GM21529 (cell line): ENCODE measurements around the gene VAV1.
A peak's percentile ranks its signal among the peaks of the same experiment; 100 is the strongest.
"Not testable (repeated sequence)": the region's sequence is repeated elsewhere in the genome, so short reads cannot be mapped to it uniquely, and the experiment has no call there.

Experiments used
- ATAC-seq: cut with Tn5 transposase; IDR thresholded peaks from one replicate; pipeline ENCODE4 v1.9.1; 2021; ENCODE audit not compliant: unreplicated experiment

The VAV1 gene

GRCh38 chr19:6779206-6779605 lies 6.7 kb downstream of the VAV1 start:
- ATAC-seq = no peak

DNA sequence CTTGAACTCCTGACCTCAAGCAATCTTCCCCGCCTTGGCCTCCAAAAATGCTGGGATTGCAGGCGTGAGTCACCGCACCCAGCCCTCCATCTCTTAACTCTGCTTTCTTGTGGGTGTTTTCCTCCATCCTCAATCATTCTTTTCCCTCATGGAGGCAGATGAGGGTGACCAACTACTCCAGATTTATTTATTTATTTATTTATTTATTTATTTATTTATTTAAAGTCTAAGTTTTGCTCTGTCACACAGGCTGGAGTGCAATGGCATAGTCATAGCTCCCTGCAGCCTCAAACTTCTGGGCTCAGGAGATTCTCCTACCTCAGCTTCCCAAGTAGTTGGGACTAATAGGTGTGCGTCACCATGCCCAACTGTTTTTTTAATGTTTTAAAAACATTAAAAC lies 14.9 kb downstream of the VAV1 start:
- no peak for ATAC-seq

- no peak for ATAC-seq
These were observed 16.4 kb downstream of the VAV1 start for GRCh38 chr19:6788896-6789295.

DNA sequence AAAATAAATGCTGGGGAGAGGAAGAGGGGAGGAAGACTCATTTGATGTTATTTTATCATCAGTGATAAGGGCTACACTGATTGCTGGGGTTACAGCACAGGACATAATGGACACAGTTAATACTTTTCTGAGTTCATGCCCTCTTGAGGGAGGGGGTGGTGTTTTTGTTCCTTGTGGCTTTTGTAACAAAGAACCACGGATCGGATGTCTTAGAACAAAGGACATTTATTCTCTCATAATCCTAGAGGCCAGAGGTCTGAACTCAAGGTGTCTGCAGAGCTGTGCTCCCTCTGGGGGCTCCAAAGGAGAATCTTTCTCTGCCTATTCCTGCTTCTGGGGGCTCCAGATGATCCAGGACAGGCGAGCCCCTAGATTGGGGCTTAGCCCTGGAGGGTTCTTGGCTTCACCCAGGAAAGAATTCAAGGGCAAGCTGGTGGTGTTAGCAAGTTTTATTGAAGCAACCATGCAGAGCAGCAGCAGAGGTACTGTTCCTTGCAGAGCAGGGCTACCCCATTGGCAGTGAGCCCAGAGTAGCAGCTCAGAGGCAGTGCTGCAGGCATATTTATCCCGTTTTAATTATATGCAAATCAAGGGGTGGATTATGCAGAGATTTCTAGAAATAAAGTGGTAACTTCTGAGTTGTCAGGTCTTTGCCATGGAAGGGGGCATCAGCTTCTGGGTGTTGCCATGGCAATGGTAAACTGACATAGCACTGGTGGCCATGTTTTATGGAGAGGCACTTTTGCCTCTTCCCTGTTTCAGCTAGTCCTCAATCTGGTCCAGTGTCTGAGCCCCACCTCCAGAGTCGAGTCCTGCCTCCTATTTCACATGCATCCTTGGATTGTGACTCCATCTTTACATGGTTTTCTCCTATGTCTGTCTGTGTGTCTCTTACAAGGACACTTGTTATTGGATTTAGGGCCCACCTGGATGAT lies 18.0 kb downstream of the VAV1 start:
- ATAC-seq = no peak

DNA sequence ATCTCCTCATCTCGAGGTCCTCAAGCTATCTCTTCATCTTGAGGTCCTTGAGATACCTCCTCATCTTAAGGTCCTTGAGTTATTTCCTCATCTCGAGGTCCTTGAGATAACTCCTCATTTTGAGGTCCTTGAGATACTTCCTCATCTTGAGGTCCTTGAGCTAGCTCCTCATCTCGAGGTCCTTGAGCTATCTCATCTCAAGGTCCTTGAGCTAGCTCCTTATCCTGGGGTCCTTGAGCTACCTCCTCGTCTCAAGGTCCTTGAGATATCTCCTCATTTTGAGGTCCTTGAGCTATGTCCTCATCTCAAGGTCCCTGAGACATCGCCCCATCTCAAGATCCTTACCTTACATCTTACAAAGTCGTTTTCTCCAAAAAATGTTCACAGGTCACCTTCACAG lies 18.7 kb downstream of the VAV1 start:
- no peak for ATAC-seq

GRCh38 chr19:6793411-6793810 lies 20.9 kb downstream of the VAV1 start:
- no peak for ATAC-seq

GRCh38 chr19:6793973-6794372 lies 21.5 kb downstream of the VAV1 start:
- ATAC-seq = no peak

GRCh38 chr19:6794686-6795431 lies 22.4 kb downstream of the VAV1 start:
- ATAC-seq = no peak

DNA sequence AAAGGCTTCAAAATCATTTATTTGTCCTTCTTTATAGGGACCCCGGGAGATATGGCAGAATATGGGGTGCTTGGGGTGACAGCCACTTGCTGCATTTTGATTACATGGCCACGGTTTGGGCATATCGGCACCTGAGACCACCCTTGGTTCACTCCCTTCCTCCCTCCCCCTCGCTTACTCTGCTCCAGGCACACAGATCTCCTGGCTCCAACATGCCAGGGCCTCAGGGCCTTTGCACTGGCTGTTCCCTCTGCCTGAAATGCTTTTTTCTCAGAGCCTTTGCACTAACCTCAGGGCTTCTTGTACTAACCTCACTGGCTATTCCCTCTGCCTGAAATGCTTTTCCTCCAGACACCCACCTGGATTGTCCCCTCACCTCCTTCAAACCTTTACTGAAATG lies 23.8 kb downstream of the VAV1 start:
- ATAC-seq = no peak

- no peak for ATAC-seq
These were observed 25.1 kb downstream of the VAV1 start for GRCh38 chr19:6797646-6798045.

DNA sequence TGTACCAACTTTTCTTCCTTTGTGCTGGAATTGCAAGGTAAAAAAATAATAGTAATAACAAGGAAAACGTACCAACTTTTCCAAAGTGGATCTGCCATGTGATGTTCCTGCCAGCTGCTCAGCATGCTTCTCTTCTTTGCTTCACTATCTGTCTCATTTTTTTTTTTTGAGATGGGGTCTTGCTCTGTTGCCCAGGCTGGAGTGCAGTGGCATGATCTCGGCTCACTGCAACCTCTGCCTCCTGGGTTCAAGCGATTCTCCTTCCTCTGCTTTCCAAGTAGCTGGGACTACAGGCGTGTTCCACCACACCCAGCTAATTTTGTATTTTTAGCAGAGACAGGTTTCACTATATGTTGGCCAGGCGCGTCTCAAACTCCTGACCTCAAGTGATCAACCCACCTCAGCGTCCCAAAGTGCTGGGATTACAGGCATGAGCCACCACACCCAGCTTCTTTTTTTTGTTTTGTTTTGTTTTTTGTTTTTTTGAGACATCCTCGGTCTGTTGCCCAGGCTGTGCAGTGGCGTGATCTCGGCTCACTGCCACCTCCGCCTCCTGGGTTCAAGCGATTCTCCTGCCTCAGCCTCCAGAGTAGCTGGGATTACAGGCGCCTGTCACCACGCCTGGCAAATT lies 27.8 kb downstream of the VAV1 start:
- not testable (repeated sequence) for ATAC-seq

DNA sequence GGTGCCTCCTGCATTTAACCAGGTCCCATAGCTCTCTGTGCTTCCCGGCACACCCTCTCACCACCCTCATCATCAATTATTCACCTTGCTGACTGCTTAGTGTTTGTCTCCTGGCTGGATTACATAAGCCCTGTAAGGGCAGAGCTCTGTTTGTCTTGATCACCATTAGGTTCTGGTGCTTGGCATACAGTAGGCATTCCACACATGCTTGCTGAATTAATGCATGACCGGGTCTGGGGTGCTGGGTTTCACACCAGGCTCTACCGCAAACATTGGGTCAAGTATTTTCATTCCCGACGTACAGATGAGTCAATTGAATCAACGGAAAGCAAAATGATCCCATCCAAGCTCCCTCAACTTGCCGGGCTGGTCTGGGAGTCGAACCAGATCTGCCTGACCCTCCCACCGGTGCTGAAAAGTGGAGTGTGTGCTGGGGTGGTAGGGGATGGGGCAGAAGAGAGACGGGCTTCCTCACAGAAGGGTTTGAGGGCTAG lies 28.5 kb downstream of the VAV1 start:
- ATAC-seq = peak; percentile 2

DNA sequence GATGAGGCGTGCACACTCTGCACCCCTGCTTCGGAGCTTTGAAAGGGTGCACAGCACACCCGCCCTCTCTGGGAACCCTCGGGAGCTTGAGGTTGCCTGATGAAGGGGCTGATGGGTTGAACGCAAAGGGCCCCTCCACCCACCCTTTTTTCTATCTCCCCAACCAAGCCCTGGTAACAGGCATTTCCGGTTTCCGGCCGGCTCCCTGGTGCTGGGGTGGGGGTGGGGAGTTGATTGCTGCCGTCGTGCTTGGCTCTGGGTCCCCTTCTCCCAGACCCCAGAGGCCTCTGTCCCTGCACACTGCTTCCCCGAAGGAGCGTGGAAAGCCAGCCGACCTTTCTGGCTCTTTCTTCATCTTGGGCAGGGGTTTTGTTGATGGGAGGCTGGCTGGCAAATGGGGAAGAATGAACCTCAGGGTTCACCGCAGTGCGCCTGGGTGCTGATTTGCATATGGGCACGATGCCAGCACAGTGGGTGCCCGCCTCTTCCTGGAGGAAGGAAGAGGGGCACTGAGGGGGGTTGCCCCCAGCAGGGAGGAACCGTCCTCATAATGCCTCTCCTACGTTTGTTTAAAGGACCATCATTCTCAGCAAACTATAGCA lies 29.1 kb downstream of the VAV1 start:
- peak; percentile 46 for ATAC-seq

DNA sequence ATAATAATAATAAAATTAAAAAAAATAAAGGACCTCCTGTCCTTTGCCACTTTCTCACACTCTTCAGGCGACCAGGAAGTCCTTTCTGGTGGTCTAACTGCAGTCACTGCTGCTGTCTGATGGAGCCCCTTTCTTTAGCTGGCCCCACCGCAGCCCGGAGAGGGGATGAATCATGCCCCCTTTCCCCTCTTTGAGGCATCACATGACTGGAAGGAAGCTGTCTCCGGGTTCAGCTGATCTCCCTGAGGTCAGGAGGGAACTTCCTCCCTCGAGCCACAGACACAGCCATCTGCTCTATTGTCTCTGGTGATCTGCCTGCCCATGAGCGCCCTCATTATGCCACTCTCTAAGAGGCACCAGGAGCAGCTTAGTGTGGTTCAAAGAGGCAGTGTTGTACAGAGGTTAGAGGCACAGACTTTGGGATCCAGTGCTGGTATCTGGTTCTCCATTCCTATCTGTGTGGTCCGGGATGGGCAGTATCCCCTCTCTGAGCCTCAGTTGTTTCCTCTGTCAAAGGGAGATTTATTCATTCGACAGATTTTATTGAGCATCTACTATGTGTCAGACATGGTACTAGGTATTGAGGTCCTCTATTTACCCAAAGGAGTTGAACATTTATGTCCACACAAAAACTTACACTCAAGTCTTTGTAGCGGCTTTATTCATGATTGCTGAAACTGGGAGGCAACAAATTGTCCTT lies 30.0 kb downstream of the VAV1 start:
- ATAC-seq = peak; percentile 47

GRCh38 chr19:6803036-6803404 lies 30.5 kb downstream of the VAV1 start:
- ATAC-seq = no peak

DNA sequence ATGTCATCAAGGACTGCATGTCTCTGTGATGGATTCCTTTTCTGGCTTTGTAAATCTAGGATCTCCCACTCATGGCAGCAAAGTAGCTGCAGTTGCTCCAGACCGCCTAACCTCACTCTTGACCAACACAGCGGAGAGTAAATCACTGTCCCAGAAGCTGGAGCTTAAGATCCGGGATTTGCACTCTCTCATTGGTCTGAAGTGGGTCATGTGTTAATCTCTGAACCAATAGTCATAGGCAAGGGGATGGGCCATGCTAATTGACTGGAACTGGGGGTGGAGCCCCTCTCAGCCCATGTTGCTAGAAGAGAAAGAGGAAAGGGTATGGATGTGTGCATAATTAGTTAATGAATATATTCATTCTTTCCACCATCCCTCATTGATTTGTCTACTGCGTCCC lies 34.0 kb downstream of the VAV1 start:
- ATAC-seq = no peak

DNA sequence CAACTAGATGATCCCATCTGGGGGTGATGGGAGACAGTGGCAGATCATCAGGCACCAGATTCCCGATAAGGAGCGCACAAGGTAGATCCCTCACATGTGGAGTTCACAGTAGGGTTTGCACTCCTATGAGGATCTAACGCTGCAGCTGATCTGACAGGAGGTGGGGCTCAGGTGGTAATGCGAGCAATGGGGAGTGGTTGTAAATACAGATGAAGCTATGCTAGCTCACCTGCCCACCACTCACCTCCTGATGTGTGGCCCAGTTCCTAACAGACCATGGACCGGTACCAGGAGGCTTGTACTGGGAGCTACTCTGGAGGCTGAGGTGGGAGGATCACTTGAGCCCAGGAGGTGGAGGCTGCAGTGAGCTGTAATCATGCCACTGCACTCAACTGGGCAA lies 34.8 kb downstream of the VAV1 start:
- ATAC-seq = no peak

GRCh38 chr19:6808494-6808893 lies 36.0 kb downstream of the VAV1 start:
- no peak for ATAC-seq

DNA sequence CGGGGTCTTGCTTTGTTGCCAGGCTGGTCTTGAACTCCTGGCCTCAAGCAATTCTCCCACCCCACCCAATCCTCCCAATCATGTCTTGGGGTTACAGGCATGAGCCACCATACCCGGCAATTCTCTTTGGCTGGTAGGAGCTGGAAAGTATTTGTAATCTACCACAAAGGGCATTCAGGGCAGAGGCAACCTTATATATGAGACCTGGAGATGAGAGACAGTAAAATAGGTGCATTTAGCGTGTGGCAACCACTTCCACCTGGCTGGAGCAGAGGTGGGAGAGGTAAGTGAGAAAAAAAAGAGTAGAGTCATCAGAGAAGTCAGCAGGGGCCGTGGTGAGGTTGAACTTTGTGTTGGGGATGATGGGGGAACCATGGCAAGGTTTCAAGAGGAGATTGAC lies 36.8 kb downstream of the VAV1 start:
- ATAC-seq = no peak

DNA sequence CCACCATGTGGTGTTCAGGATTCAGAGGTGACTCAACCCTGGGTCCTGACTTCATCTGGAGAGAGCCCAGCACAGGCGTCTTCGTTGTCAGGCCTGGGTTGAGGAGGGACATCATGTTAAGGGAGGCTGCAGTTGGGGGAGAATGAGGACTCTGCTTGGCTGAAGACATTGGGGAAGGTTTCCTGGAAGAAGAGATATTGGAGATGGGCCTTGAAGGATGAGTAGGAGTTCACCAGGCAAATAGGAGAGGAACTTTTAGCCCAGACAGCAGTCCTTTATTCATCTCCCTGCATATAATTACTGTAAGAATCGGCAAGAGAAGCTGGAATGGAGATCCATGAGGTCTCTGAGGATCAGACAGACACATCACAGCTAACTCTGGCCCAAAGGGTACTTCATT lies 38.9 kb downstream of the VAV1 start:
- no peak for ATAC-seq

- no peak for ATAC-seq
These were observed 39.4 kb downstream of the VAV1 start for GRCh38 chr19:6811906-6812305.
